ENCODE results near the gene NISCH.

GRCh38 chr3:52477076-52477795 is 21.8 kb downstream of the NISCH start:
- no peak for TF ChIP-seq CTCF (IDR thresholded peaks at IDR 0.05)
- no peak for TF ChIP-seq SIN3A (IDR thresholded peaks at IDR 0.05; ENCODE audit: borderline replicate concordance, insufficient read depth, low read depth, low read length)

Measured in Panc1 (cell line).